K562 (cell line): ENCODE results near the gene C12orf43. TPM values are rescaled to one million over a fixed set of nuclear protein-coding genes. Genes with fewer than 3 reads are reported as not detected.

Experiments used
- ATAC-seq: fragments of 200-7000 bp; cut with Tn5 transposase; 3 replicates; pipeline ENCODE4 v1.9.1; 2020; ENCODE audit warnings: moderate library complexity
- BruUV-seq: library from RNA; stranded (reverse); fragments of 400-500 nt; replicated peaks from 2 replicates; lab custom pipeline; 2021; lab: Mats Ljungman, UMichigan
- CTCF ChIA-PET: fragments of 300-600 bp; formaldehyde crosslinking; extraction: SDS; loops from one replicate; lab custom pipeline; 2021; ENCODE audit warnings: low intra/inter-chr PET ratio; lab: Yijun Ruan, JAX
- POLR2A ChIA-PET: fragments of 300-600, 350-650 bp; sonication (Branson Sonifier 250); formaldehyde crosslinking; extraction: SDS; loops from one replicate; lab custom pipeline; 2021; ENCODE audit warnings: antibody characterized with exemption, inconsistent platforms; lab: Yijun Ruan, JAX
- DNase-seq, 4 experiments: peaks; one replicate each; pipeline versions ENCODE4 v3.0.0 to v3.0.0-alpha.2; 2011 to 2018; ENCODE audit warnings: low spot score in 3 of 4, mixed read lengths in 3 of 4; ENCODE audit errors: extremely low read depth in 1 of 4
- FAIRE-seq: peaks from 2 replicates; lab custom pipeline; 2011; peaks lifted over from hg19 to GRCh38; lab: Jason Lieb, UNC
- H2AFZ ChIP-seq: 2 replicates; pipeline ENCODE4 v1.6.0; 2011; ENCODE audit warnings: low read depth, low read length, control low read depth, inconsistent platforms
- H3K27ac ChIP-seq: fragments of 200-600 bp; 3 replicates; pipeline ENCODE4 v1.8.0; 2011; ENCODE audit warnings: low read depth, mild to moderate bottlenecking, control low read depth, inconsistent platforms, low read length, moderate library complexity, mixed read lengths; ENCODE audit errors: extremely low read depth
- H3K27me3 ChIP-seq, 2 experiments: fragments of 300-600 bp in 1 of 2; 2 replicates in 1 of 2; 3 replicates in 1 of 2; pipeline versions ENCODE4 v1.6.0 to v1.8.0; 2011; ENCODE audit warnings: inconsistent platforms in 2 of 2, low read length in 2 of 2, mild to moderate bottlenecking in 1 of 2, mixed read lengths in 1 of 2, moderate library complexity in 1 of 2; ENCODE audit not compliant: control insufficient read depth in 2 of 2, insufficient read depth in 2 of 2
- H3K36me3 ChIP-seq: fragments of 300-600 bp; 3 replicates; pipeline ENCODE4 v1.8.0; 2011; ENCODE audit warnings: mild to moderate bottlenecking, low read length, inconsistent platforms; ENCODE audit not compliant: control insufficient read depth, insufficient read depth
- H3K4me1 ChIP-seq, 2 experiments: fragments of 200-600 bp in 1 of 2; replicated peaks in 1 of 2; 2 replicates in 1 of 2; 3 replicates in 1 of 2; pipeline versions ENCODE4 v1.5.1 to v1.8.0; 2011; ENCODE audit warnings: inconsistent platforms in 2 of 2, low read length in 2 of 2, mild to moderate bottlenecking in 1 of 2, mixed read lengths in 1 of 2, moderate library complexity in 1 of 2; ENCODE audit not compliant: control insufficient read depth in 2 of 2, insufficient read depth in 2 of 2
- H3K4me2 ChIP-seq: 2 replicates; pipeline ENCODE4 v1.6.1; 2011; ENCODE audit warnings: low read length, control low read depth, inconsistent platforms, mixed read lengths; ENCODE audit not compliant: insufficient read depth
- H3K4me3 ChIP-seq: fragments of 200-600 bp; sonication (generic), shearing (Covaris generic); 2 replicates; pipeline ENCODE4 v1.5.1; 2016; ENCODE audit warnings: control low read depth, inconsistent platforms
- H3K79me2 ChIP-seq: fragments of 200-600 bp; 3 replicates; pipeline ENCODE4 v1.8.0; 2011; ENCODE audit warnings: low read length, inconsistent platforms; ENCODE audit not compliant: control insufficient read depth, insufficient read depth
- H3K9ac ChIP-seq, 2 experiments: 2 replicates each; pipeline versions ENCODE4 v1.6.0 to v1.6.1; 2011; ENCODE audit warnings: low read depth in 2 of 2, low read length in 2 of 2, control low read depth in 1 of 2, inconsistent platforms in 1 of 2, mild to moderate bottlenecking in 1 of 2, mixed read lengths in 1 of 2; ENCODE audit not compliant: insufficient read depth in 1 of 2
- H3K9me1 ChIP-seq: one replicate; pipeline ENCODE4 v1.6.0; 2011; ENCODE audit warnings: inconsistent platforms, mild to moderate bottlenecking, low read length, moderate library complexity; ENCODE audit not compliant: control insufficient read depth, insufficient read depth
- H3K9me3 ChIP-seq: replicated peaks from 2 replicates; pipeline ENCODE4 v1.5.1; 2011; ENCODE audit warnings: low read depth, low read length, inconsistent platforms; ENCODE audit not compliant: control insufficient read depth, insufficient read depth
- H4K20me1 ChIP-seq: replicated peaks from 2 replicates; pipeline ENCODE4 v1.6.1; 2011; ENCODE audit warnings: low read length, inconsistent platforms, mixed read lengths; ENCODE audit not compliant: control insufficient read depth, insufficient read depth
- ILK ChIP-seq: fragments of 450-650 bp; IDR thresholded peaks from 2 replicates; pipeline ENCODE4 v1.6.1; 2016; ENCODE audit warnings: missing genetic modification characterization, low read depth, mild to moderate bottlenecking, missing compliant biosample characterization, moderate library complexity, borderline replicate concordance
- MAFG ChIP-seq: fragments of 450-650 bp; conservative IDR thresholded peaks from 2 replicates; pipeline ENCODE4 v1.6.1; 2016; ENCODE audit warnings: missing genetic modification characterization, missing compliant biosample characterization
- RBM25 ChIP-seq: fragments of 200-400 bp; formaldehyde crosslinking; IDR thresholded peaks from 2 replicates; pipeline ENCODE4 v1.6.1; 2018; ENCODE audit warnings: low read length, low read depth, moderate library complexity; ENCODE audit not compliant: severe bottlenecking
- ZNF707 ChIP-seq: fragments of 250-450 bp; sonication (Bioruptor Pico); conservative IDR thresholded peaks from 2 replicates; pipeline ENCODE4 v1.8.0; 2022; ENCODE audit warnings: inconsistent platforms, mild to moderate bottlenecking, moderate library complexity
- ZNF79 ChIP-seq: fragments of 250-450 bp; sonication (Bioruptor Pico); IDR thresholded peaks from 2 replicates; pipeline ENCODE4 v1.4.0; 2020; ENCODE audit warnings: low read depth, mild to moderate bottlenecking, moderate library complexity
- WGBS: fragments of 100-300 bp; shearing (Covaris generic); methylation state at CpG from one replicate; pipeline ENCODE4 v1.1.6; 2016; ENCODE audit warnings: low coverage, mixed read lengths; ENCODE audit not compliant: insufficient coverage; ENCODE audit errors: missing lambda C conversion rate; 5-methylcytosine and 5-hydroxymethylcytosine counted together
- in situ Hi-C: fragments of 300-500 bp; cut with MboI; formaldehyde crosslinking; loops from 4 replicates; pipeline ENCODE4 v1.15.0; 2018; ENCODE audit warnings: inconsistent platforms, mixed read lengths
- intact Hi-C: fragments of 100-400 bp; cut with micrococcal nuclease; formaldehyde crosslinking; loops from 2 replicates; pipeline ENCODE4 v1.14.2; 2022
- polyA plus RNA-seq, 8 experiments: library from polyadenylated mRNA; depleted of rRNA in 4 of 8; stranded (reverse) in 5 of 8; unstranded in 3 of 8; fragments of >200 nt; fragmentation: Nextera tagmentation in 2 of 8; fragmentation: Illumina TruSeq in 1 of 8; extraction: Ambion mirVana in 2 of 8; extraction: Trizol in 1 of 8; gene quantifications; 2 replicates each; pipeline versions ENCODE4 v1.2.1 to v1.2.3, GENCODE V29; 2011 to 2014; ENCODE audit warnings: inconsistent platforms in 1 of 8, missing spikeins in 1 of 8
- total RNA-seq, 7 experiments: library from RNA; depleted of rRNA in 6 of 7; stranded (reverse); fragments of >200 nt in 6 of 7; fragmentation: Illumina TruSeq in 2 of 7; extraction: Trizol in 2 of 7; gene quantifications; 2 replicates each; pipeline versions ENCODE4 v1.2.1 to v1.2.3, GENCODE V29; 2011 to 2021; ENCODE audit warnings: low replicate concordance in 1 of 7
- TF ChIP-seq, protein P1 (sequence below): fragments of 250-450 bp; sonication (Bioruptor Pico); IDR thresholded peaks from 2 replicates; pipeline ENCODE4 v1.5.0; 2021; ENCODE audit warnings: mild to moderate bottlenecking, borderline replicate concordance
- TF ChIP-seq, protein P2 (sequence below): fragments of 150-350 bp; IDR thresholded peaks from 2 replicates; pipeline ENCODE4 v1.6.1; 2014; ENCODE audit warnings: low read depth, mild to moderate bottlenecking, low read length, borderline replicate concordance

C12orf43 gene
- total and polyA plus RNA-seq, 9 of the 15 experiments (the other 6 are each of a cell fraction or from before 2014, with no cell fraction given), result 4.3 to 22.2 (median 16.8) TPM

DNA sequence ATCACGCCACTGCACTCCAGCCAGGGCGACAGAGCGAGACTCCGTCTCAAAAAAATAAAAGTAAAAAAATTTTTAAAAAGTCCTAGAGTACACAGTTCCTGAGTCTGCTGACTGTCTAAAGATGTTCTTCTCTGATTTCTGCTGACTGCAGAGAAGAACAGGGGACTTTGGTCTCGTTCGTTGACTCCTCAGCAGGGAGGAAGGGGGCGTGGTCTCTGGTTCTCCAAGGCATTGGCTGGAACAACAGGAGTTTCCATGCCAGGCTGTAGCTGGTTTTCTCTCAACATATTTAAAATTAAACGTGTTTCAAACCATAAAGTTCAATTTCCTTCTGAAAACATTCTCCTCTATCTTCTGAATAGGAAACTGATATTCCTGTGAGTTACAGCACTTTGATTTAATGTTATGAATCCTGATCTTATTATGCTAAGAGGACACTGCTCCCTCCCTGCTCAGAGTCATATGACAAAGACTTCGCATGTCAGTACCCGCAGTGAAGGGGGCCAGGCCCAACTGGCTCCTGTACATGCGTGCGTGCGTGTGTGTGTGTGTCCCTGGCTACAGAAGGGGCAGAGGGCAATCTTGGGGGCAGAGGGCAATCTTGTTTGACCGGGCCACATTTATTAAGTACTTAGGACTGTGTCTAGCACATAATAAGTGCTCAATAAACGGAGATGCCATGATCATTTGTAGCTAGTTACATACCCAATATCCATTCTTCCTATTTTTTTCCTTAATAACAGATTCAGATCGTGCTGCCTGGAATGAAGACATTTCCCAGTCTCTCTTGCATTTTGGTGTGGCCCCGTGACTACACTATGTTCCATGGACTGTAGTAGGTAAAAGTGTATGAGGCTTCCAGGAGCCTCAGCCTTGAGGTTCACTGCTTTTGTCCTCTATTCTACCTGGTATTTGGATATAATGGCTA, 54.4 kb downstream of the C12orf43 start:
- ATAC-seq (peak; percentile 63), FAIRE-seq (peak; percentile 19), DNase-seq (peak in 2 of 4 experiments; percentile 40 to 50)
- Histone ChIP-seq H3K79me2 (no peaks in the 10 kb centered on the region), H3K4me1 (peaks cover 11 to 22% of the 10 kb centered on the region in 2 experiments; a peak in 4 of 5 replicates), H2AFZ (0 out of 2 replicates have a peak overlapping the region, but pooled peaks have one; percentile 0), H3K4me2 (no peak overlapping the region), H3K9ac (no peak overlapping the region), H3K36me3 (no peaks in the 10 kb centered on the region), H4K20me1 (no peaks in the 10 kb centered on the region), H3K9me1 (no peaks in the 10 kb centered on the region), H3K9me3 (no peaks in the 10 kb centered on the region), H3K27ac (no peak overlapping the region), H3K27me3 (no peaks in the 10 kb centered on the region), H3K4me3 (no peak overlapping the region)
- no TSS peak for BruUV-seq
- TF ChIP-seq RBM25, result peak; percentile 11
- TF ChIP-seq MAFG (tag), result 0 out of 2 replicates have a peak, but pooled peaks have one; percentile 6
- no peak for TF ChIP-seq ILK (tag)
- intact Hi-C loops, result no loop called here
- POLR2A ChIA-PET, result no interaction called here
- 46% methylated on average over 16 of the region's 17 CpGs for WGBS
- CTCF ChIA-PET, result no interaction called here
- in situ Hi-C loops, result no loop called here

DNA sequence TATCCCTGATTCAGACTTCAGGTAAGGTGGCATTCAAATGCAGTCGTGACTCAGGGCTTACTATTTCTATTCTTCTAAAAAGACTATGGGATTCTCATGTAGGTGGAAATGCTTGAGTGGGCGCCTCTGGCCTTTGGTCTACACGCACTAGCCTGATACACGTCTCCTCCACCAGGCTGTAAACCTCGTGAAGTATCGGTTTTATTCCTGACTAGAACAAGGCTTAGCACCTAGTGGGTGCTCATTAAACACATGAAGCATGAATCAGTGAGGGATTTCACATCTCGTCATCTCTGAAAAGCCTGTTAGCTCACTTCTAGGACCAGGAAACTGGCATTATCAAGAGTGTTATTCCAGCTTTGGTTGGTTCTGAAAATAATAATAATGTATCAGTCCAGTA, 55.6 kb downstream of the C12orf43 start:
- Histone ChIP-seq H3K79me2 (no peaks in the 10 kb centered on the region), H3K4me3 (no peak overlapping the region), H3K27me3 (no peaks in the 10 kb centered on the region), H3K4me1 (peaks cover 11 to 22% of the 10 kb centered on the region in 2 experiments; a peak in 4 of 5 replicates), H3K9me3 (no peaks in the 10 kb centered on the region), H2AFZ (no peak overlapping the region), H4K20me1 (no peaks in the 10 kb centered on the region), H3K27ac (no peak overlapping the region), H3K9me1 (no peaks in the 10 kb centered on the region), H3K4me2 (no peak overlapping the region), H3K36me3 (no peaks in the 10 kb centered on the region), H3K9ac (no peak overlapping the region)
- intact Hi-C loops, result no loop called here
- WGBS, result 78% methylated on average over 7 of the region's 7 CpGs
- ChIA-PET CTCF (no interaction called here), POLR2A (no interaction called here)
- no peak for DNase-seq
- ATAC-seq, result no peak
- in situ Hi-C loops, result no loop called here
- BruUV-seq, result no TSS peak
- FAIRE-seq, result no peak
- TF ChIP-seq ZNF79 (no peak), ZNF707 (no peak)
- TF ChIP-seq, protein P1, sequence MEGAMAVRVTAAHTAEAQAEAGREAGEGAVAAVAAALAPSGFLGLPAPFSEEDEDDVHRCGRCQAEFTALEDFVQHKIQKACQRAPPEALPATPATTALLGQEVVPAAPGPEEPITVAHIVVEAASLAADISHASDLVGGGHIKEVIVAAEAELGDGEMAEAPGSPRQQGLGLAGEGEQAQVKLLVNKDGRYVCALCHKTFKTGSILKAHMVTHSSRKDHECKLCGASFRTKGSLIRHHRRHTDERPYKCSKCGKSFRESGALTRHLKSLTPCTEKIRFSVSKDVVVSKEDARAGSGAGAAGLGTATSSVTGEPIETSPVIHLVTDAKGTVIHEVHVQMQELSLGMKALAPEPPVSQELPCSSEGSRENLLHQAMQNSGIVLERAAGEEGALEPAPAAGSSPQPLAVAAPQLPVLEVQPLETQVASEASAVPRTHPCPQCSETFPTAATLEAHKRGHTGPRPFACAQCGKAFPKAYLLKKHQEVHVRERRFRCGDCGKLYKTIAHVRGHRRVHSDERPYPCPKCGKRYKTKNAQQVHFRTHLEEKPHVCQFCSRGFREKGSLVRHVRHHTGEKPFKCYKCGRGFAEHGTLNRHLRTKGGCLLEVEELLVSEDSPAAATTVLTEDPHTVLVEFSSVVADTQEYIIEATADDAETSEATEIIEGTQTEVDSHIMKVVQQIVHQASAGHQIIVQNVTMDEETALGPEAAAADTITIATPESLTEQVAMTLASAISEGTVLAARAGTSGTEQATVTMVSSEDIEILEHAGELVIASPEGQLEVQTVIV, result no peak
- TF ChIP-seq, protein P2, sequence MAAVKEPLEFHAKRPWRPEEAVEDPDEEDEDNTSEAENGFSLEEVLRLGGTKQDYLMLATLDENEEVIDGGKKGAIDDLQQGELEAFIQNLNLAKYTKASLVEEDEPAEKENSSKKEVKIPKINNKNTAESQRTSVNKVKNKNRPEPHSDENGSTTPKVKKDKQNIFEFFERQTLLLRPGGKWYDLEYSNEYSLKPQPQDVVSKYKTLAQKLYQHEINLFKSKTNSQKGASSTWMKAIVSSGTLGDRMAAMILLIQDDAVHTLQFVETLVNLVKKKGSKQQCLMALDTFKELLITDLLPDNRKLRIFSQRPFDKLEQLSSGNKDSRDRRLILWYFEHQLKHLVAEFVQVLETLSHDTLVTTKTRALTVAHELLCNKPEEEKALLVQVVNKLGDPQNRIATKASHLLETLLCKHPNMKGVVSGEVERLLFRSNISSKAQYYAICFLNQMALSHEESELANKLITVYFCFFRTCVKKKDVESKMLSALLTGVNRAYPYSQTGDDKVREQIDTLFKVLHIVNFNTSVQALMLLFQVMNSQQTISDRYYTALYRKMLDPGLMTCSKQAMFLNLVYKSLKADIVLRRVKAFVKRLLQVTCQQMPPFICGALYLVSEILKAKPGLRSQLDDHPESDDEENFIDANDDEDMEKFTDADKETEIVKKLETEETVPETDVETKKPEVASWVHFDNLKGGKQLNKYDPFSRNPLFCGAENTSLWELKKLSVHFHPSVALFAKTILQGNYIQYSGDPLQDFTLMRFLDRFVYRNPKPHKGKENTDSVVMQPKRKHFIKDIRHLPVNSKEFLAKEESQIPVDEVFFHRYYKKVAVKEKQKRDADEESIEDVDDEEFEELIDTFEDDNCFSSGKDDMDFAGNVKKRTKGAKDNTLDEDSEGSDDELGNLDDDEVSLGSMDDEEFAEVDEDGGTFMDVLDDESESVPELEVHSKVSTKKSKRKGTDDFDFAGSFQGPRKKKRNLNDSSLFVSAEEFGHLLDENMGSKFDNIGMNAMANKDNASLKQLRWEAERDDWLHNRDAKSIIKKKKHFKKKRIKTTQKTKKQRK, result no peak
